H1 (cell line): ENCODE data around the gene WDR1.

Experiments used
- CEBPB ChIP-seq: IDR thresholded peaks from 2 replicates; pipeline ENCODE4 v1.6.1; 2012; ENCODE audit warnings: low read depth, low read length
- POLR2AphosphoS5 ChIP-seq: IDR thresholded peaks from 2 replicates; pipeline ENCODE4 v1.6.1; 2011; ENCODE audit warnings: low read depth, low read length
- SIX5 ChIP-seq: IDR thresholded peaks from 2 replicates; pipeline ENCODE4 v1.6.1; 2011; ENCODE audit warnings: mild to moderate bottlenecking, low read depth, low read length
- TEAD4 ChIP-seq: IDR thresholded peaks from 2 replicates; pipeline ENCODE4 v1.6.1; 2012; ENCODE audit warnings: low read depth, low read length, inconsistent platforms, mixed read lengths
- YY1 ChIP-seq: IDR thresholded peaks from 2 replicates; pipeline ENCODE4 v1.6.1; 2011; ENCODE audit warnings: low read depth, mild to moderate bottlenecking, low read length
- TF ChIP-seq, protein P1 (sequence below), 3 experiments: IDR thresholded peaks; 1 replicate in 2 of 3; 2 replicates in 1 of 3; pipeline versions ENCODE4 v1.5.1 to v1.6.1; 2011; ENCODE audit warnings: low read length in 3 of 3, mild to moderate bottlenecking in 3 of 3, inconsistent platforms in 2 of 3, low read depth in 1 of 3, moderate library complexity in 1 of 3; ENCODE audit not compliant: insufficient read depth in 1 of 3; ENCODE audit errors: control extremely low read depth in 1 of 3

GRCh38 chr4:10093271-10093621 lies 23.4 kb downstream of the WDR1 start:
- TF ChIP-seq POLR2AphosphoS5 (no peak), CEBPB (no peak), TEAD4 (no peak), YY1 (no peak), SIX5 (no peak)
- TF ChIP-seq, protein P1, sequence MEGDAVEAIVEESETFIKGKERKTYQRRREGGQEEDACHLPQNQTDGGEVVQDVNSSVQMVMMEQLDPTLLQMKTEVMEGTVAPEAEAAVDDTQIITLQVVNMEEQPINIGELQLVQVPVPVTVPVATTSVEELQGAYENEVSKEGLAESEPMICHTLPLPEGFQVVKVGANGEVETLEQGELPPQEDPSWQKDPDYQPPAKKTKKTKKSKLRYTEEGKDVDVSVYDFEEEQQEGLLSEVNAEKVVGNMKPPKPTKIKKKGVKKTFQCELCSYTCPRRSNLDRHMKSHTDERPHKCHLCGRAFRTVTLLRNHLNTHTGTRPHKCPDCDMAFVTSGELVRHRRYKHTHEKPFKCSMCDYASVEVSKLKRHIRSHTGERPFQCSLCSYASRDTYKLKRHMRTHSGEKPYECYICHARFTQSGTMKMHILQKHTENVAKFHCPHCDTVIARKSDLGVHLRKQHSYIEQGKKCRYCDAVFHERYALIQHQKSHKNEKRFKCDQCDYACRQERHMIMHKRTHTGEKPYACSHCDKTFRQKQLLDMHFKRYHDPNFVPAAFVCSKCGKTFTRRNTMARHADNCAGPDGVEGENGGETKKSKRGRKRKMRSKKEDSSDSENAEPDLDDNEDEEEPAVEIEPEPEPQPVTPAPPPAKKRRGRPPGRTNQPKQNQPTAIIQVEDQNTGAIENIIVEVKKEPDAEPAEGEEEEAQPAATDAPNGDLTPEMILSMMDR (IDR thresholded peaks at IDR 0.05; ENCODE audit: control extremely low read depth in 1 of 3, insufficient read depth in 1 of 3, low read depth in 1 of 3, low read length in 3 of 3) = no peak
